HepG2 (cell line): ENCODE data around the gene MEX3A. TPM values are rescaled to one million over a fixed set of nuclear protein-coding genes. Genes with fewer than 3 reads are reported as not detected.

Source experiments
- HMG20B ChIP-seq: conservative IDR thresholded peaks from 2 replicates; pipeline ENCODE4 v1.6.1; 2016; ENCODE audit warnings: missing genetic modification reagents, missing compliant biosample characterization
- JDP2 ChIP-seq: sonication (generic); formaldehyde crosslinking; IDR thresholded peaks from 2 replicates; pipeline ENCODE4 v1.8.1; 2022; ENCODE audit warnings: missing genetic modification reagents, borderline replicate concordance
- KAT7 ChIP-seq: IDR thresholded peaks from 2 replicates; pipeline ENCODE4 v1.6.1; 2018; ENCODE audit warnings: borderline replicate concordance, missing compliant biosample characterization
- NCOA1 ChIP-seq: sonication (generic); formaldehyde crosslinking; IDR thresholded peaks from 2 replicates; pipeline ENCODE4 v1.9.0; 2021; ENCODE audit warnings: missing genetic modification reagents
- NCOA5 ChIP-seq: sonication (generic); formaldehyde crosslinking; IDR thresholded peaks from 2 replicates; pipeline ENCODE4 v1.4.0; 2020; ENCODE audit warnings: missing genetic modification reagents
- PLRG1 ChIP-seq: fragments of 450-650 bp; conservative IDR thresholded peaks from 2 replicates; pipeline ENCODE4 v1.6.1; 2016
- SRF ChIP-seq: IDR thresholded peaks from 2 replicates; pipeline ENCODE4 v1.6.1; 2011; ENCODE audit warnings: mild to moderate bottlenecking, low read depth, low read length, moderate library complexity
- ZBTB7B ChIP-seq: sonication (generic); formaldehyde crosslinking; IDR thresholded peaks from 2 replicates; pipeline ENCODE4 v1.4.0; 2020; ENCODE audit warnings: missing genetic modification reagents
- ZNF619 ChIP-seq: sonication (generic); formaldehyde crosslinking; IDR thresholded peaks from 2 replicates; pipeline ENCODE4 v1.4.0; 2020; ENCODE audit warnings: mild to moderate bottlenecking, missing genetic modification reagents
- ZNF747 ChIP-seq: sonication (generic); formaldehyde crosslinking; IDR thresholded peaks from 2 replicates; pipeline ENCODE4 v1.8.1; 2023; ENCODE audit warnings: missing genetic modification reagents, mild to moderate bottlenecking, borderline replicate concordance
- polyA plus RNA-seq, 8 experiments: library from polyadenylated mRNA; depleted of rRNA in 3 of 8; stranded (reverse) in 7 of 8; unstranded in 1 of 8; fragments of >200 nt; fragmentation: Illumina TruSeq in 4 of 8; extraction: Trizol in 4 of 8; gene quantifications; 2 replicates each; pipeline versions ENCODE4 v1.2.1 to v1.2.3, GENCODE V29; 2011 to 2016; ENCODE audit warnings: low read depth in 4 of 8, missing spikeins in 1 of 8, mixed read lengths in 1 of 8; ENCODE audit not compliant: insufficient read depth in 1 of 8
- total RNA-seq, 5 experiments: library from RNA; depleted of rRNA; stranded (reverse); fragments of >200 nt; fragmentation: Illumina TruSeq; extraction: Trizol; gene quantifications; 2 replicates each; pipeline ENCODE4 v1.2.3, GENCODE V29; 2016; ENCODE audit warnings: low read depth in 1 of 5
- TF ChIP-seq, protein P1 (sequence below): fragments of 450-650 bp; IDR thresholded peaks from 2 replicates; pipeline ENCODE4 v1.6.1; 2017; ENCODE audit warnings: mild to moderate bottlenecking
- TF ChIP-seq, protein P2 (sequence below): sonication (generic); formaldehyde crosslinking; IDR thresholded peaks from 2 replicates; pipeline ENCODE4 v1.5.0; 2020; ENCODE audit warnings: mild to moderate bottlenecking, missing genetic modification reagents, borderline replicate concordance
- TF ChIP-seq, protein P3 (sequence below): IDR thresholded peaks from 2 replicates; pipeline ENCODE4 v1.6.1; 2016; ENCODE audit warnings: low read depth, missing genetic modification reagents, missing compliant biosample characterization

The MEX3A gene
- total and polyA plus RNA-seq, 2 of the 13 experiments (the other 11 are each of a cell fraction or from before 2014, with no cell fraction given): 7.6 to 9.1 TPM

DNA sequence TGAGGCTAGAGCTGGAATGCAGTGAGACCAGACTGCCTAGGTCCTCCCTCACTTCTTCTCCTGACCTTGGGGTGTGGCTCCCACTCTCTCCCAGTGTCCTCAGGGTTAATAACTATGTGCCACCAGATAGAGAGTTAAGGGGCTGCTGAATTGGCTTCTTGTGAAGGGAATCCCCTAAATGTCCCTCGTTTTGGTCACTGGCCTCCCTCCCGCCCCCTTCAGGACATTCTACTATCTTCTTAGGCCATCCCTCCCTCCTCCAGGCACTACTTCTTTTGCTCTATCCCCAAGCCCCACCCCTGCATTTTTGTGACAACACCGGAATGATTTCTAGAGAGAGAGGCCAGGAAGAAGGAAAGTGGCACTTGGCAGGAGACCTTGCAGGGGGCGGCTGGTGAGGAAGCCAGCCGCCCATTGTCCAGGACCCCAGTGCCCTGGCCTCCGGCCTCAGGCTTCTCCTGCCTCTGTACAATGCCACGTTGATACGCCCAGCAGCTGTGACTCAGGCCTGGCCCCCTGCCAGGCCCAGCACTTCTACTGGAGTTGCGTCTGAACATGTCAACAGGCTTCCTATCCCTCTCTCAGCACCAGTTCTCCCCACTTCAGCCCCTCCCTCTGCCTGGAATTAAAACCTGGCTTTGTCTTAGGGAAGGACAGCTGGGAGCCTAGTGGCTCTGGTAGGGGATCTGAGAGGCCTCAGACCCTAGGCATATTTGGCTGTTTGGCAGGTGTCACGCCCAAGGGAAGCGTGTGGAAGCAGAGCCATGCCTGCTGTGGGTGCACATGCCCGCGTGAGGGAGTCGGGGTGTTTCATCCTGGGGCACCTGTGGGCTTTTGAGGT is 41.3 kb upstream of the MEX3A start (continued):
- TF ChIP-seq SRF: no peak
- TF ChIP-seq ZNF747 (CRISPR knock-in tag): no peak
- no peak for TF ChIP-seq PLRG1
- TF ChIP-seq ZBTB7B (CRISPR knock-in tag): 0 out of 2 replicates have a peak, but pooled peaks have one; percentile 28
- no peak for TF ChIP-seq ZNF619
- TF ChIP-seq, protein P1, sequence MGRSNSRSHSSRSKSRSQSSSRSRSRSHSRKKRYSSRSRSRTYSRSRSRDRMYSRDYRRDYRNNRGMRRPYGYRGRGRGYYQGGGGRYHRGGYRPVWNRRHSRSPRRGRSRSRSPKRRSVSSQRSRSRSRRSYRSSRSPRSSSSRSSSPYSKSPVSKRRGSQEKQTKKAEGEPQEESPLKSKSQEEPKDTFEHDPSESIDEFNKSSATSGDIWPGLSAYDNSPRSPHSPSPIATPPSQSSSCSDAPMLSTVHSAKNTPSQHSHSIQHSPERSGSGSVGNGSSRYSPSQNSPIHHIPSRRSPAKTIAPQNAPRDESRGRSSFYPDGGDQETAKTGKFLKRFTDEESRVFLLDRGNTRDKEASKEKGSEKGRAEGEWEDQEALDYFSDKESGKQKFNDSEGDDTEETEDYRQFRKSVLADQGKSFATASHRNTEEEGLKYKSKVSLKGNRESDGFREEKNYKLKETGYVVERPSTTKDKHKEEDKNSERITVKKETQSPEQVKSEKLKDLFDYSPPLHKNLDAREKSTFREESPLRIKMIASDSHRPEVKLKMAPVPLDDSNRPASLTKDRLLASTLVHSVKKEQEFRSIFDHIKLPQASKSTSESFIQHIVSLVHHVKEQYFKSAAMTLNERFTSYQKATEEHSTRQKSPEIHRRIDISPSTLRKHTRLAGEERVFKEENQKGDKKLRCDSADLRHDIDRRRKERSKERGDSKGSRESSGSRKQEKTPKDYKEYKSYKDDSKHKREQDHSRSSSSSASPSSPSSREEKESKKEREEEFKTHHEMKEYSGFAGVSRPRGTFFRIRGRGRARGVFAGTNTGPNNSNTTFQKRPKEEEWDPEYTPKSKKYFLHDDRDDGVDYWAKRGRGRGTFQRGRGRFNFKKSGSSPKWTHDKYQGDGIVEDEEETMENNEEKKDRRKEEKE: no peak
- no peak for TF ChIP-seq NCOA1 (CRISPR knock-in tag)
- TF ChIP-seq KAT7 (CRISPR knock-in tag): no peak
- TF ChIP-seq, protein P2, sequence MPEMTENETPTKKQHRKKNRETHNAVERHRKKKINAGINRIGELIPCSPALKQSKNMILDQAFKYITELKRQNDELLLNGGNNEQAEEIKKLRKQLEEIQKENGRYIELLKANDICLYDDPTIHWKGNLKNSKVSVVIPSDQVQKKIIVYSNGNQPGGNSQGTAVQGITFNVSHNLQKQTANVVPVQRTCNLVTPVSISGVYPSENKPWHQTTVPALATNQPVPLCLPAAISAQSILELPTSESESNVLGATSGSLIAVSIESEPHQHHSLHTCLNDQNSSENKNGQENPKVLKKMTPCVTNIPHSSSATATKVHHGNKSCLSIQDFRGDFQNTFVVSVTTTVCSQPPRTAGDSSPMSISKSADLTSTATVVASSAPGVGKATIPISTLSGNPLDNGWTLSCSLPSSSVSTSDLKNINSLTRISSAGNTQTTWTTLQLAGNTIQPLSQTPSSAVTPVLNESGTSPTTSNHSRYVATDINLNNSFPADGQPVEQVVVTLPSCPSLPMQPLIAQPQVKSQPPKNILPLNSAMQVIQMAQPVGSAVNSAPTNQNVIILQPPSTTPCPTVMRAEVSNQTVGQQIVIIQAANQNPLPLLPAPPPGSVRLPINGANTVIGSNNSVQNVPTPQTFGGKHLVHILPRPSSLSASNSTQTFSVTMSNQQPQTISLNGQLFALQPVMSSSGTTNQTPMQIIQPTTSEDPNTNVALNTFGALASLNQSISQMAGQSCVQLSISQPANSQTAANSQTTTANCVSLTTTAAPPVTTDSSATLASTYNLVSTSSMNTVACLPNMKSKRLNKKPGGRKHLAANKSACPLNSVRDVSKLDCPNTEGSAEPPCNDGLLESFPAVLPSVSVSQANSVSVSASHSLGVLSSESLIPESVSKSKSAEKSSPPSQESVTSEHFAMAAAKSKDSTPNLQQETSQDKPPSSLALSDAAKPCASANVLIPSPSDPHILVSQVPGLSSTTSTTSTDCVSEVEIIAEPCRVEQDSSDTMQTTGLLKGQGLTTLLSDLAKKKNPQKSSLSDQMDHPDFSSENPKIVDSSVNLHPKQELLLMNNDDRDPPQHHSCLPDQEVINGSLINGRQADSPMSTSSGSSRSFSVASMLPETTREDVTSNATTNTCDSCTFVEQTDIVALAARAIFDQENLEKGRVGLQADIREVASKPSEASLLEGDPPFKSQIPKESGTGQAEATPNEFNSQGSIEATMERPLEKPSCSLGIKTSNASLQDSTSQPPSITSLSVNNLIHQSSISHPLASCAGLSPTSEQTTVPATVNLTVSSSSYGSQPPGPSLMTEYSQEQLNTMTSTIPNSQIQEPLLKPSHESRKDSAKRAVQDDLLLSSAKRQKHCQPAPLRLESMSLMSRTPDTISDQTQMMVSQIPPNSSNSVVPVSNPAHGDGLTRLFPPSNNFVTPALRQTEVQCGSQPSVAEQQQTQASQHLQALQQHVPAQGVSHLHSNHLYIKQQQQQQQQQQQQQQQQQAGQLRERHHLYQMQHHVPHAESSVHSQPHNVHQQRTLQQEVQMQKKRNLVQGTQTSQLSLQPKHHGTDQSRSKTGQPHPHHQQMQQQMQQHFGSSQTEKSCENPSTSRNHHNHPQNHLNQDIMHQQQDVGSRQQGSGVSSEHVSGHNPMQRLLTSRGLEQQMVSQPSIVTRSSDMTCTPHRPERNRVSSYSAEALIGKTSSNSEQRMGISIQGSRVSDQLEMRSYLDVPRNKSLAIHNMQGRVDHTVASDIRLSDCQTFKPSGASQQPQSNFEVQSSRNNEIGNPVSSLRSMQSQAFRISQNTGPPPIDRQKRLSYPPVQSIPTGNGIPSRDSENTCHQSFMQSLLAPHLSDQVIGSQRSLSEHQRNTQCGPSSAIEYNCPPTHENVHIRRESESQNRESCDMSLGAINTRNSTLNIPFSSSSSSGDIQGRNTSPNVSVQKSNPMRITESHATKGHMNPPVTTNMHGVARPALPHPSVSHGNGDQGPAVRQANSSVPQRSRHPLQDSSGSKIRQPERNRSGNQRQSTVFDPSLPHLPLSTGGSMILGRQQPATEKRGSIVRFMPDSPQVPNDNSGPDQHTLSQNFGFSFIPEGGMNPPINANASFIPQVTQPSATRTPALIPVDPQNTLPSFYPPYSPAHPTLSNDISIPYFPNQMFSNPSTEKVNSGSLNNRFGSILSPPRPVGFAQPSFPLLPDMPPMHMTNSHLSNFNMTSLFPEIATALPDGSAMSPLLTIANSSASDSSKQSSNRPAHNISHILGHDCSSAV (CRISPR knock-in tag): no peak
- TF ChIP-seq HMG20B: no peak; the same call in 1 of the 2 replicates
- TF ChIP-seq, protein P3, sequence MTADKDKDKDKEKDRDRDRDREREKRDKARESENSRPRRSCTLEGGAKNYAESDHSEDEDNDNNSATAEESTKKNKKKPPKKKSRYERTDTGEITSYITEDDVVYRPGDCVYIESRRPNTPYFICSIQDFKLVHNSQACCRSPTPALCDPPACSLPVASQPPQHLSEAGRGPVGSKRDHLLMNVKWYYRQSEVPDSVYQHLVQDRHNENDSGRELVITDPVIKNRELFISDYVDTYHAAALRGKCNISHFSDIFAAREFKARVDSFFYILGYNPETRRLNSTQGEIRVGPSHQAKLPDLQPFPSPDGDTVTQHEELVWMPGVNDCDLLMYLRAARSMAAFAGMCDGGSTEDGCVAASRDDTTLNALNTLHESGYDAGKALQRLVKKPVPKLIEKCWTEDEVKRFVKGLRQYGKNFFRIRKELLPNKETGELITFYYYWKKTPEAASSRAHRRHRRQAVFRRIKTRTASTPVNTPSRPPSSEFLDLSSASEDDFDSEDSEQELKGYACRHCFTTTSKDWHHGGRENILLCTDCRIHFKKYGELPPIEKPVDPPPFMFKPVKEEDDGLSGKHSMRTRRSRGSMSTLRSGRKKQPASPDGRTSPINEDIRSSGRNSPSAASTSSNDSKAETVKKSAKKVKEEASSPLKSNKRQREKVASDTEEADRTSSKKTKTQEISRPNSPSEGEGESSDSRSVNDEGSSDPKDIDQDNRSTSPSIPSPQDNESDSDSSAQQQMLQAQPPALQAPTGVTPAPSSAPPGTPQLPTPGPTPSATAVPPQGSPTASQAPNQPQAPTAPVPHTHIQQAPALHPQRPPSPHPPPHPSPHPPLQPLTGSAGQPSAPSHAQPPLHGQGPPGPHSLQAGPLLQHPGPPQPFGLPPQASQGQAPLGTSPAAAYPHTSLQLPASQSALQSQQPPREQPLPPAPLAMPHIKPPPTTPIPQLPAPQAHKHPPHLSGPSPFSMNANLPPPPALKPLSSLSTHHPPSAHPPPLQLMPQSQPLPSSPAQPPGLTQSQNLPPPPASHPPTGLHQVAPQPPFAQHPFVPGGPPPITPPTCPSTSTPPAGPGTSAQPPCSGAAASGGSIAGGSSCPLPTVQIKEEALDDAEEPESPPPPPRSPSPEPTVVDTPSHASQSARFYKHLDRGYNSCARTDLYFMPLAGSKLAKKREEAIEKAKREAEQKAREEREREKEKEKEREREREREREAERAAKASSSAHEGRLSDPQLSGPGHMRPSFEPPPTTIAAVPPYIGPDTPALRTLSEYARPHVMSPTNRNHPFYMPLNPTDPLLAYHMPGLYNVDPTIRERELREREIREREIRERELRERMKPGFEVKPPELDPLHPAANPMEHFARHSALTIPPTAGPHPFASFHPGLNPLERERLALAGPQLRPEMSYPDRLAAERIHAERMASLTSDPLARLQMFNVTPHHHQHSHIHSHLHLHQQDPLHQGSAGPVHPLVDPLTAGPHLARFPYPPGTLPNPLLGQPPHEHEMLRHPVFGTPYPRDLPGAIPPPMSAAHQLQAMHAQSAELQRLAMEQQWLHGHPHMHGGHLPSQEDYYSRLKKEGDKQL (CRISPR knock-in tag): no peak
- TF ChIP-seq JDP2 (CRISPR knock-in tag): no peak
- no peak for TF ChIP-seq NCOA5 (CRISPR knock-in tag)
